Measurements from ENCODE around the gene ZNF829. TPM values are rescaled to one million over a fixed set of nuclear protein-coding genes. Genes with fewer than 3 reads are reported as not detected.

The ZNF829 gene
- total RNA-seq, 1 donor: 3.5 TPM

- no peak for DNase-seq (ENCODE audit: low read depth)
- H3K4me3 ChIP-seq (ENCODE audit: low read depth, low read length): no peak overlapping the region
- TF ChIP-seq CTCF (IDR thresholded peaks at IDR 0.05; ENCODE audit: insufficient read depth, low read depth, low read length): no peak
Measured at GRCh38 chr19:36918090-36918489, 2.0 kb upstream of the ZNF829 start.

DNA sequence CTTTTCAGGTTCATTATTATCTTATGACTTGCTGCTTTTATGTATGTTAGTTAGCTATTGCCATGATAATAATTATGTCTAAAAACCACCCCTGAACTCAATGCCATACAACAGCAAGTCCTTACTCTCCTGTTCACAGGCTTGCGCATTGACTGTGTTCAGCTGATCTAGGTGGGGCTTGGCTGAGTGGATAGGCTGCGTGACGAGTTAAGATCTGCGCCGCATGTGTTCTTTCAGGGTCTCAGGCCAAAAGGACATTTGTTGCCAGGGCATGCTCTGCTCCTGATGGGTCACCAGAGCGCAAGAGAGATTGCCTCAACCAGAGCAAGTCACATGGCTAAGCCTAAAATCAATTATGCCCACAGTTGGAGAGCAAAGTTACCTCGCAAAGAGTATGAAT is 900 bp upstream of the ZNF829 start:
- peak overlapping the region; percentile 91 for H3K4me3 ChIP-seq (ENCODE audit: low read depth, low read length)
- DNase-seq (ENCODE audit: low read depth): peak; percentile 37

GRCh38 chr19:36898422-36898821 is 17.7 kb downstream of the ZNF829 start:
- no peak for TF ChIP-seq CTCF (IDR thresholded peaks at IDR 0.05; ENCODE audit: insufficient read depth, low read depth, low read length)
- H3K4me3 ChIP-seq (ENCODE audit: low read depth, low read length): no peak overlapping the region
- DNase-seq (ENCODE audit: low read depth): no peak

More for the DNA sequence above, 900 bp upstream of the ZNF829 start:
- no peak for TF ChIP-seq CTCF (IDR thresholded peaks at IDR 0.05; ENCODE audit: insufficient read depth, low read depth, low read length)

GRCh38 chr19:36894849-36895383 is 21.2 kb downstream of the ZNF829 start:
- no peak for TF ChIP-seq CTCF (IDR thresholded peaks at IDR 0.05; ENCODE audit: insufficient read depth, low read depth, low read length)

GRCh38 chr19:36891768-36892357 is 24.2 kb downstream of the ZNF829 start:
- TF ChIP-seq CTCF (IDR thresholded peaks at IDR 0.05; ENCODE audit: insufficient read depth, low read depth, low read length): no peak
- DNase-seq (ENCODE audit: low read depth): no peak
- no peak overlapping the region for H3K4me3 ChIP-seq (ENCODE audit: low read depth, low read length)

More at GRCh38 chr19:36894849-36895383, 21.2 kb downstream of the ZNF829 start:
- no peak overlapping the region for H3K4me3 ChIP-seq (ENCODE audit: low read depth, low read length)
- DNase-seq (ENCODE audit: low read depth): no peak

- no peak for TF ChIP-seq CTCF (IDR thresholded peaks at IDR 0.05; ENCODE audit: insufficient read depth, low read depth, low read length)
- no peak overlapping the region for H3K4me3 ChIP-seq (ENCODE audit: low read depth, low read length)
- DNase-seq (ENCODE audit: low read depth): peak; percentile 0
Measured at GRCh38 chr19:36876993-36877938, 38.8 kb downstream of the ZNF829 start.
